HFF-Myc (cell line): ENCODE measurements around the gene MXD4.

Experiments used
- DNase-seq: peaks from one replicate; pipeline ENCODE4 v3.0.0-alpha.2; 2011; ENCODE audit warnings: low read depth; ENCODE audit errors: extremely low read depth
- H3K4me3 ChIP-seq: replicated peaks from 2 replicates; pipeline ENCODE4 v1.5.1; 2011; ENCODE audit warnings: low read depth, mild to moderate bottlenecking, control low read depth, low read length
- TF ChIP-seq, protein P1 (sequence below): IDR thresholded peaks from 2 replicates; pipeline ENCODE4 v1.5.1; 2012; ENCODE audit warnings: mild to moderate bottlenecking, low read depth, low read length, control low read depth; ENCODE audit errors: missing control alignments

The MXD4 gene

DNA sequence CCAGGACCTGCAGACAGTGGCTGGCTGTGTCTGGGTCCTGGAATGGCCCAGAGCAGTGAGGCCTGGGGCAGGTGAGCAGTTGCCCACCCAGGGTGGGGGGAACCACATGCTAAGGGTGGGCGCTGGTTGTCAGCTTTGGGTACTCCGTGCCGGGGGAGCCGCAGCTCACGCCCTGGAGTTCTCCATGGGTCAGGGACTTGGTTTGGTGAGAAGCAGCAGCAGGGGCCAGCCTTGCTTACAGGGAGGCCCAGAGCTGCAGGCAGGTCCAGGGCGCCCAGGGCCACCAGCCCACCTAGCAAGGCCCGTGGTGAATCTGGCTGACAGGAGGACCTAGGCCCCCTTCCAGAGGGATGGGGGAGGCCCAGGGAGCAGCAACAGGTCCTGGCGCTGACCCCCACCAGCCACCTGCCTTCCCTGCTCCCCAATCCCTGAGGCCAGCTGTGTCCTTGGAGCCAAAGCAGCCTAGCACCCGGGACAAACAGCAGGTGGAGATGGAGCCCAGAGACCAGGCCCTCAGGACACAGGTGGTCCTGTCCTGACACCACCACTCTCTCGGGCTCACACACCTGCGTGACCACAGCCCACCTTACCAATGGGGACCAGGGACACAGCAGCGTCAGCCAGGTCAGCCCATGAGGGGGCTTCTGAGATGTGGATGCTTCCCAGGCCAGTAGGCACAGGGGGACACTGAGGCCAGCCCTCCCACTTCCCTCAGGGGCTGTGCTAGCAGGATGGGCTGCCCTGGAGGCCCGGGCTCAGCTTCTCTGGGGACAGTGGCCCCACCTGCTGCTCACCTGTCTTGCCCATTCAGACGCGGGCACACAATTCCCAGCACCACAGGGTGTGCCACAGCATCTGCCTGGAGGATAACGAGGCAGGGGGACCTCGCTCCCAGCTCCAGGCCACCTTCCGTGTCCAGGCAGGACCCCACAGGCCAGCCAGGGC lies 3.5 kb downstream of the MXD4 start:
- TF ChIP-seq, protein P1, sequence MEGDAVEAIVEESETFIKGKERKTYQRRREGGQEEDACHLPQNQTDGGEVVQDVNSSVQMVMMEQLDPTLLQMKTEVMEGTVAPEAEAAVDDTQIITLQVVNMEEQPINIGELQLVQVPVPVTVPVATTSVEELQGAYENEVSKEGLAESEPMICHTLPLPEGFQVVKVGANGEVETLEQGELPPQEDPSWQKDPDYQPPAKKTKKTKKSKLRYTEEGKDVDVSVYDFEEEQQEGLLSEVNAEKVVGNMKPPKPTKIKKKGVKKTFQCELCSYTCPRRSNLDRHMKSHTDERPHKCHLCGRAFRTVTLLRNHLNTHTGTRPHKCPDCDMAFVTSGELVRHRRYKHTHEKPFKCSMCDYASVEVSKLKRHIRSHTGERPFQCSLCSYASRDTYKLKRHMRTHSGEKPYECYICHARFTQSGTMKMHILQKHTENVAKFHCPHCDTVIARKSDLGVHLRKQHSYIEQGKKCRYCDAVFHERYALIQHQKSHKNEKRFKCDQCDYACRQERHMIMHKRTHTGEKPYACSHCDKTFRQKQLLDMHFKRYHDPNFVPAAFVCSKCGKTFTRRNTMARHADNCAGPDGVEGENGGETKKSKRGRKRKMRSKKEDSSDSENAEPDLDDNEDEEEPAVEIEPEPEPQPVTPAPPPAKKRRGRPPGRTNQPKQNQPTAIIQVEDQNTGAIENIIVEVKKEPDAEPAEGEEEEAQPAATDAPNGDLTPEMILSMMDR = no peak
- DNase-seq = no peak
- H3K4me3 ChIP-seq = no peak overlapping the region

DNA sequence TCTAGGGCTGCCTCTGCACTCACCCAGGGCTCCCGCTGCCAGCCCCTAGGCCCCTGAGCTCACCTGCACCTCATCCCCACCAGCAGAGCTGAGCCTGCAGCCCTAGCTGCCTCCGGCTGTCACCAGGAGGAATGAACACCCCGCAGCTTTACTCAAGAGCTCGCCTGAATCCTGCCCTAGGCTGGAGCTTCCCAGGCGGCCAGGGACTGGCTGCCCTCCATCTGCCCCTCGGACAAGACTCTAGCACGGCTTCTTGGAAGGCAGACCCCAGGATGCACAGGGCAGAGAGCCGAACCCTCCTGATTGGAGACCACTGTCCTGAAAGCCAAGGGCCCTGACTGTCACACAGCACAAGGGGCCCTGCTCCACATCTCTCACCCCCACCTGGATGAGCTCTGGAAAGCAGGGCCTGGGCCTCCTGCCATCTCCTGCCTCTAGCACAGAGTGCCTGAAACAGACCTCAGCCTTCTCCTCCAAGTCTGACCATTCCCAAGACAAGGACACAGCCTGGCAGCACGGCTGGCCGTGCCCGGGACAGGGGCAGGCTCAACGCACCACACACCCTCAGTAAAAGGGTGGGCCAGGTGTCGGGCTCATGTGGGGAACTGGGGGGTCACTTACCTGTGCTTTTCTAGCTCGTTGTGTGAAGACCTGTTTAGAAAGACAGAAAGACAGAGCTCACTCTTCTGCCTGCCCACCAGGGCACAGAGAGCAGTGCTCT lies 4.4 kb downstream of the MXD4 start:
- TF ChIP-seq, protein P1 = no peak
- no peak for DNase-seq
- H3K4me3 ChIP-seq = no peak overlapping the region

DNA sequence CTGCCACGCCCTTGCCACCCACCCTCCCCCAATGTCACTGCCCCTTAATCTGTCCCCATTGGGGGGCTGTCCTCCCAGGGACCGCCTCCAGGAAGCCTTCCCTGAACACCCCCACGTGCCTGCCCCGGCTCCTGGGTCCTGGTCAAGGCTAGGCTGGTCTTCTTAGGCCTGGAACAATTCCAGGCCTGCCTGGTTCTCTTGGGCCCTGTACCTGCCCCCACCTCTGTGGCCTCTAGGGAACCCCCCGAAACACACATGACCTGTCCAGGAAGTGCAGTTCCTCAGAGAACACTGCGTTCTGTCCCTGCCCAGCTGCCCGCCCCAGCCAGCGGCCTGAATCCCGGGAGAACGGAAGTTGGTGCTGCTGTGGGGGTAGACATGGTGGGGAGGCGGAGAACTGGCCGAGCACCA lies 5.1 kb downstream of the MXD4 start:
- no peak for DNase-seq
- H3K4me3 ChIP-seq = no peak overlapping the region
- TF ChIP-seq, protein P1 = no peak

DNA sequence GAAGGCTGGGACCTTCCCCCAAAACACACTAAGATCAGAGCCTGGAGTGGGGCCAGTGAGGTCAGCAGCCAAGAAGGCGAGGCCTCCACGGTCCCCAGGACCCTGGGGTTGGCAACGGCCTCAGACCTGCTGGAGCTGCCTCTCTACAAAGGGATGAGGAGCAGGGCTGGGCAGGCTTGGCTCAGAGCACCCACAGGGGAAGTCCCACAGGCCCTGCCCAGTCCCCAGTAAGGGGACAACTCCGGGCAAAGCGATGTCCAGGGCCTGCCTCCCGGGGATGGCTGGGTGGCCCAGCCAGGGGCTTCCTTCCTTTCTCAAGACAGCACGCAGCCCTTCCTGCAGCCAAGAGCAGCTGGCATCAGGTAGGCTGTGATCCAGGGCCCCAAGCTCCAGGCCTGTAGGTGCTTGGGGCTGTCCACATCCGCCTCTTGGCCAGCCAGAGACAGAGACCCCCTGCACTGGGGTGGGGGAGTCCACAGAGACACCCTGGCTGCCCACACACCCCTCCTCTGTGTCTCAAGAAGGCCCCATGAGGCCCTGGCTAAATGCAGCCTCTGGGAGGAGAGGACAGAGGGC lies 5.7 kb downstream of the MXD4 start:
- TF ChIP-seq, protein P1 = no peak
- no peak for DNase-seq
- no peak overlapping the region for H3K4me3 ChIP-seq

DNA sequence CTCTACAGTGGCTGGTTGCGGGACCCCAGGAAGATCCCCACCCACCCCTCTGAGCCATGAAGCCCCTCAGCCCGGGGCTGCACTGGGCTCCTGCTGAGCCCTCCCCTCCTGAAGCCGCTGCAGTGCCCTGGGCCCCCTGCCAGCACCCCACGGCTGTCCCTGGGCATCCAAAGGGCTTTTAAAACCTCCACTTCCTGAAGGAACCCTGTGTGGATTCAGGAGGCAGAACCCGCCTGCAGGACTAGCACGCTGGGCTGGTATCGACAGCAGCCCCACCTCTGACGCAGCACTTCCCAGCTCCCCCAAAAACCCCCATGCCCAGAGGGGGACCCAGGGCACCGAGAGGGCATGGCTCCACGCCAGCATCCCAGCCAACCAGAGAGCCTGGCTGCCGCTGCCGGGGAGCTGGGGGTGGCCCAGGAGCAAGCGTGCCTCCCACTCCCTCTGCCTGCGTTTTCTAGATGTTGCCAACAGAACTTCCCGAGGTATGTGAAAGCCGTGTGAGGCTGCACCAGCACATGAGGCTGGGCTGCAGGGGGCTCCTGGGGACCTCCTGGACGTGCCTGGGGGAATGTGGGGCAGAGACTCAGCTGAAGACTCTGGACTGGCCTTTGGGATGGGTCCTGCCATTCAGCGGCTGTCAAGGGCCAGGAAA lies 6.3 kb downstream of the MXD4 start:
- DNase-seq = no peak
- H3K4me3 ChIP-seq = no peak overlapping the region
- TF ChIP-seq, protein P1 = no peak

DNA sequence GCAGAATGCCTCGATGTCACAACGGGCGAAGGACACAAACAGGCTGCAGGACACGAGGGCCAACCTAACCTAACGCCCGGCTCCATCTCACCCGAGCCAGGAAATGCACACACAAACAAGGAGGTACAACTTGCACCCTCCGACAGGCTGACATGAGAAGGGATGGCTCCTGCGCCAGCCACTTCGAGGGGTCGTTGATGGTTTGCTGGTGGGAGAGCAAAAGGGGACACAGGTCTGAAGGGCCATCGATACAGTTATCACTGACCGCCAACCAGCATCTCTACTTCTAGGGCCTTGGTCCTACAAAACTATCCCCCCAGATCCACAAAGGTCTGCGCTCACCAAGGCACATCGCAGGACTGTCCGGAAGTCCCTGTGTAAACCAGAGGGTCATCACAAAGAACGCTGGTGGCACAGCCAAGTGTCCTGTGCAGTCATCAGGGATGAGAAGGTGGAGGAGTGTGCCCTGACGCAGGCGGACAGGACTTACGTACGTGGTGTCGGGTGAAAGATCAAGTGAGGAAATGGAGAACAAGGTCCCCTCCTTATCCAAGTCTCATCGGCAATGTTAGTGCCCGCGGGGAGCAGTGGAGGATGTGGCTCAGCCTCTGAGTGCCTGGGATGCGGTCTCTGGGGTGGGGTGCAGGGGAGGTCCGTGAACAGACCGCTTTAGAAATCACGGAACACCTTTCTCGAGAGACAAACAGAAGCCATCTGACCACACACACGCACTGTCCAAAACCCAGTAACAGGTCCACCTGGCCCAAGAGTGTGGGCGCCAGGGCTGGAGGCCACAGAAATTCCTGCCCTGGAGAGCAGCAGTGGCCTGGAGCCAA lies 7.0 kb downstream of the MXD4 start:
- no peak for DNase-seq
- no peak overlapping the region for H3K4me3 ChIP-seq
- TF ChIP-seq, protein P1 = no peak
